Astrocyte of the cerebellum (primary cell): Measurements from ENCODE around the gene SLC12A5.

Source experiments
- DNase-seq: peaks from one replicate; pipeline ENCODE4 v3.0.0-alpha.2; 2011; ENCODE audit warnings: low read depth
- H3K4me3 ChIP-seq: 2 replicates; pipeline ENCODE4 v1.5.1; 2011; ENCODE audit warnings: mild to moderate bottlenecking, low read depth, low read length, moderate library complexity
- in situ Hi-C: cut with HindIII; loops from 2 replicates; pipeline ENCODE4 v1.10.0; 2017; ENCODE audit warnings: low sequenced_read_pairs
- TF ChIP-seq, protein P1 (sequence below): IDR thresholded peaks from 2 replicates; pipeline ENCODE4 v1.5.1; 2012; ENCODE audit warnings: low read length, low read depth, moderate library complexity, mild to moderate bottlenecking; ENCODE audit errors: missing control alignments

Gene SLC12A5

DNA sequence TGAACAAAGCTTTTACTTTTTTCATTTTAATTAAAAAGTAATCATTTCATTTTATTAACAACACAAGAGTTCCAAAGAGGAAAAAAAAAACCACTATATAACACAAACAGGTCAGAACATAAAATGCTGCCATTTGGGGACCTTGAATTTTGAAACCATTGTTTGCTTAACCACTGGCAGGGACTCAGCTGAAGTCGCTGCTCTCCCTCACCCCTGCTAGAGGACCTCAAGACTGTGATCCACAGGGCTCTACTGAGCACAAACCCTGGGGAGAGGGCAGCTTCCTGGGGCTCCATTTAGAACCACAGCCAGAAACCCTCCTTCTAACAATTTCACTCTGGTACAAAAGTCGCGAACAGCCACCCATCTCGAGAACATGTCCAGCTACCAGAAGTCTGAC lies 32.0 kb downstream of the SLC12A5 start:
- H3K4me3 ChIP-seq = no peak overlapping the region
- in situ Hi-C loops = no loop called here
- TF ChIP-seq, protein P1, sequence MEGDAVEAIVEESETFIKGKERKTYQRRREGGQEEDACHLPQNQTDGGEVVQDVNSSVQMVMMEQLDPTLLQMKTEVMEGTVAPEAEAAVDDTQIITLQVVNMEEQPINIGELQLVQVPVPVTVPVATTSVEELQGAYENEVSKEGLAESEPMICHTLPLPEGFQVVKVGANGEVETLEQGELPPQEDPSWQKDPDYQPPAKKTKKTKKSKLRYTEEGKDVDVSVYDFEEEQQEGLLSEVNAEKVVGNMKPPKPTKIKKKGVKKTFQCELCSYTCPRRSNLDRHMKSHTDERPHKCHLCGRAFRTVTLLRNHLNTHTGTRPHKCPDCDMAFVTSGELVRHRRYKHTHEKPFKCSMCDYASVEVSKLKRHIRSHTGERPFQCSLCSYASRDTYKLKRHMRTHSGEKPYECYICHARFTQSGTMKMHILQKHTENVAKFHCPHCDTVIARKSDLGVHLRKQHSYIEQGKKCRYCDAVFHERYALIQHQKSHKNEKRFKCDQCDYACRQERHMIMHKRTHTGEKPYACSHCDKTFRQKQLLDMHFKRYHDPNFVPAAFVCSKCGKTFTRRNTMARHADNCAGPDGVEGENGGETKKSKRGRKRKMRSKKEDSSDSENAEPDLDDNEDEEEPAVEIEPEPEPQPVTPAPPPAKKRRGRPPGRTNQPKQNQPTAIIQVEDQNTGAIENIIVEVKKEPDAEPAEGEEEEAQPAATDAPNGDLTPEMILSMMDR = no peak
- no peak for DNase-seq

DNA sequence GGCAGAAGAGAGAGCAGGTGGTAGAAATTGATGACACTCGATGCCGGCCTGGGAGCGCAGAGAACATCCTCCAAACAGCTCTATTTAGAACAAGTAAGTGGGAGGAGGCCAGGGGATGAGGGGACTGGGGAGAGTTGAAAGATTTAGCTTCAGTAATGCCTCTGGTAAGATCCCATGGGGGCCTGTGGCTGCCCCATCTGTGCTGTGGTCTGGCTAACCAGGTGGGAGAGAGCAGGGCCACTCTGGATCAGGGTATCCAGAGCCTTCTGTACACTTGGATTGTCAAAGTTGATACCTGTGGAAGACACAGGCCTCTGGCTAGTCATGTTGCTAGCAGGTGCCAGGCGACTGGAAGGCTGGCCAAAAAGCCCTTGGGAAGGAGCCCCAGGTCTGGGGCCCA lies 33.1 kb downstream of the SLC12A5 start:
- TF ChIP-seq, protein P1 = no peak
- H3K4me3 ChIP-seq = no peak overlapping the region
- no peak for DNase-seq
- in situ Hi-C loops = no loop called here

DNA sequence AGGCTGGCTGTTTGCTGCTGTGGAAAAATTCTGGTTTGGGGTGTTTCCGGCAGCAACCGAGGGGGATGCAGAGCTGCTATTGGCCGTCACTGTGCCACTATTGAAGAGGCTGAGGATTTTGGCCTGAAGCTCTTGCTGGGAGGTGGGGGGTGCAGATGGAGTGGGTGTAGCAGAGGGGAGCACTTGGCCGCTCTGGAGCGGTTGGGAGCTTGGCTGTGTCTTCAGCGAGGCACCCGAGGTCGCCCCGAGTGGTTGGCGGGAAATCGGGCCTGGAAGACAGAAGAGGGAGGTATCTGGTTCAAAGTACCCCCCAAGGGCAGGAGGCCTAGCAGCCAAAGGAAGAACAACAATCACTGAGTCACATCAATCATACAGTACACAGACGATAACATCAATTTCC lies 33.6 kb downstream of the SLC12A5 start:
- TF ChIP-seq, protein P1 = no peak
- no peak for DNase-seq
- H3K4me3 ChIP-seq = no peak overlapping the region
- in situ Hi-C loops = no loop called here

DNA sequence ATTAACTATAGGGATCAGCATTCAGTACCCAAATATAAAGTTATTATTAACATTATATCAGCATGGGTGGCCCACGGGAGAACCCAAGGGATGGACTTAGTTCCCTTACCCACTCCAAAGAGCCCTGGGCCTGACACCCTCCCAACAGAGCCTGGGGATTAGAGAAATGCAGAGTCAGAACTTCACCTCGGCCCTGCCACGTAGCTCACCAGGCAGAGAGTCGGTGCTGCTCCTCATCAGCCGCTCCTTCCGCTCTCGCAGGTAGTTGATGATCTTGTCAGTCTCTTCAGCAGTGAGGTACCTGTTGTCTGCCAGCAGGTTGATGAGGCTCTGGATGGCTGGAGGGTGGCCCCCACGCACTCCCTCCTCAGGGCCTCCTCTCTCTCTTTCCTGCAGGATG lies 34.1 kb downstream of the SLC12A5 start:
- in situ Hi-C loops = no loop called here
- TF ChIP-seq, protein P1 = no peak
- DNase-seq = no peak
- no peak overlapping the region for H3K4me3 ChIP-seq

DNA sequence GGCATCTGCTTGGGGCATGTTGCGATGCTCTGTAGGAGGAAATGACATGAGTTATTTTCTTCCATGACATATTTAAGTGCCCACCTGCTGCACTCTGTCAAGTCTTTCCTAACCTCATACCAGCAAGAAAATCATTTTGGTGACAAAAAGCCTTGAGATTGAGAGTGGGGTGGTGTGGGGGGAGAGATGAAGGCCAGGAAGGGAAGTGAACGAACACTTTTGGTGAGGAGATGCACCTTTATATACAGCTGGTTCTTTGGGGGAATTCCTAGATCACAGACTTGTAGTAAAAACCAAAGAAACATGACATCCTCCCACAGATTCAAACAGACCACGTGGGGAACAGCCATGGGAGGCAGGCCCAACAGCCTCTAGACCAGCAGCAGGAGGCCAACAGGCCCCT lies 34.6 kb downstream of the SLC12A5 start:
- DNase-seq = no peak
- no peak overlapping the region for H3K4me3 ChIP-seq
- in situ Hi-C loops = no loop called here
- TF ChIP-seq, protein P1 = no peak

DNA sequence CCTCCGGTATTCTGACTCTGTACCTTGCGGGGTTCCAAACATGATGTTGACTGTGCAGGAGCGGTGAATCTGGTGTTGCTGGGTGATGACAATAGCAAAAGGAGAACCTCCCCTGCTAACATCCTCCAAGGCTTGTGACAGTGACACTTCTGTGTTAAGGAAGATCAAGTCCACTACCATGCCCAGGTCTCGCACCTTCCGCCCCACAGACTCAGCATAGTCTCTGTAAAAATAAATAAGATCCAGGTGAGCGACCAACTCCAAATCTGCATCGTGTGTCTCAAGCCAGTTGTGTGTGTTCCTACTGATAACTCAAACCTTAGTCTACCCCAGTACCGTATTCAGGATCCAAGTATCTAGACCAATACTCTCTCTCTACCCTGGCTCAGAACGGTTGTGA lies 36.0 kb downstream of the SLC12A5 start:
- in situ Hi-C loops = no loop called here
- TF ChIP-seq, protein P1 = no peak
- no peak for DNase-seq
- no peak overlapping the region for H3K4me3 ChIP-seq

DNA sequence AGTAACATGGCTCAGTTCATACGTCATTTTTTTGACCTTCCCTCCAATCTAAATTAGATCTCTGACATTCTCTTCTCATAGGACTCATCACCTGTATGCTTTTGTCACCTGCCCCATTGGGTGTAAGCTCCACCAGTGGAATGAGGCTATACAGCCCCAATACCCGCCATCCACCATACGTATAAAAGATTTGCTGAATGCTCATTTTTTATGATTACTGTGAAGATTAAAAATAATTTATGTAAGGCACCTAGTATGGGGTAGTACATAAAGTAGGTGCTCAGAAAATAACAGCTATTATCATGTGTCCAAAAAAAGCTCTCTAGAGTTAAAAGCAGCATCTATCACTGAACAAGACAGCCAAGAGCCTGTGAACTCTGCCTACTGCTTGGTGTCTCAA lies 36.7 kb downstream of the SLC12A5 start:
- no peak for DNase-seq
- in situ Hi-C loops = no loop called here
- H3K4me3 ChIP-seq = no peak overlapping the region

More for the DNA sequence above, 36.7 kb downstream of the SLC12A5 start:
- TF ChIP-seq, protein P1 = no peak
